Measurements from ENCODE around the gene TRABD2A. TPM values are rescaled to one million over a fixed set of nuclear protein-coding genes. Genes with fewer than 3 reads are reported as not detected.

TRABD2A gene
- total RNA-seq, 4 donors from 2014 or later, result 2.4 to 16.8 (median 8.5) TPM

GRCh38 chr2:84788498-84788897, 92.4 kb downstream of the TRABD2A start:
- TF ChIP-seq CTCF (IDR thresholded peaks at IDR 0.05; ENCODE audit: low read depth), result no peak

DNA sequence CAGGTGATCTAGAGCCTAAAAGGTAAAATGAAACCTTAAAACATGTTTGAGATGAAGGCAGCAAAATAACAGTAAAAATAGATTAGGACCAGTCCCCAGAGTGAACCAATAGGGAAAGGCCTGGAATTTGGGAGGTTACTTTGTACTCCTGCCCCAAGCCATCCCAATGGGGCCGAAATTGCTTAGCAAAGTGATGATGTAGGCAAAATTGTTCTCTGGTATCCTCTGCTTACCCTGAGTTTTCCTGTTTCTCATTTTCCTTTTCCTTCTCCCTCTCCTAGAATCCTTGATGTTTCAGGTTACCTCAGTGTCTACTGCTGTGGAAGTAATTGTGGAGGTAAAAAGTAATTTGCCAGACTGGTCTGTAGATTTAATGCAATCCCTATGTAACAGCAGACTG, 92.9 kb downstream of the TRABD2A start:
- no peak for TF ChIP-seq CTCF (IDR thresholded peaks at IDR 0.05; ENCODE audit: low read depth)

GRCh38 chr2:84786601-84787000, 94.3 kb downstream of the TRABD2A start:
- TF ChIP-seq CTCF (IDR thresholded peaks at IDR 0.05; ENCODE audit: low read depth), result no peak

DNA sequence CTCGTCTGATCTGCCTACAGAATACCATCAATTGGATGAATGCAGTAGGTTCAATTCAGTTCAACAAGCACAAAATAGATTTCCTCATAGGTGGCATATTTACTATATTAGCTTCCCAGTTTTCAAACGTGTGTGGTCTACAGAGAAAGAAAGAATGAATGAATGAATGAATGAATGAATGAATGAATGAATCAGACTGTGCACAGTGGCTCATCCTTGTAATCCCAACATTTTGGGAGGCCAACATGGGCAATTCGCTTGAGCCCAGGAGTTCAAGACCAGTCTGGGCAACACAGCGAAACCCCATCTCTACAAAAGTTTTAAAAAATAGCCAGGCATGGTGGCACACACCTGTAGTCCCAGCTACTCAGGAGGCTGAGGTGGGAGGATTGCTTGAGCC, 94.9 kb downstream of the TRABD2A start:
- no peak for TF ChIP-seq CTCF (IDR thresholded peaks at IDR 0.05; ENCODE audit: low read depth)

GRCh38 chr2:84782717-84783442, 98.0 kb downstream of the TRABD2A start:
- no peak for TF ChIP-seq CTCF (IDR thresholded peaks at IDR 0.05; ENCODE audit: low read depth)

DNA sequence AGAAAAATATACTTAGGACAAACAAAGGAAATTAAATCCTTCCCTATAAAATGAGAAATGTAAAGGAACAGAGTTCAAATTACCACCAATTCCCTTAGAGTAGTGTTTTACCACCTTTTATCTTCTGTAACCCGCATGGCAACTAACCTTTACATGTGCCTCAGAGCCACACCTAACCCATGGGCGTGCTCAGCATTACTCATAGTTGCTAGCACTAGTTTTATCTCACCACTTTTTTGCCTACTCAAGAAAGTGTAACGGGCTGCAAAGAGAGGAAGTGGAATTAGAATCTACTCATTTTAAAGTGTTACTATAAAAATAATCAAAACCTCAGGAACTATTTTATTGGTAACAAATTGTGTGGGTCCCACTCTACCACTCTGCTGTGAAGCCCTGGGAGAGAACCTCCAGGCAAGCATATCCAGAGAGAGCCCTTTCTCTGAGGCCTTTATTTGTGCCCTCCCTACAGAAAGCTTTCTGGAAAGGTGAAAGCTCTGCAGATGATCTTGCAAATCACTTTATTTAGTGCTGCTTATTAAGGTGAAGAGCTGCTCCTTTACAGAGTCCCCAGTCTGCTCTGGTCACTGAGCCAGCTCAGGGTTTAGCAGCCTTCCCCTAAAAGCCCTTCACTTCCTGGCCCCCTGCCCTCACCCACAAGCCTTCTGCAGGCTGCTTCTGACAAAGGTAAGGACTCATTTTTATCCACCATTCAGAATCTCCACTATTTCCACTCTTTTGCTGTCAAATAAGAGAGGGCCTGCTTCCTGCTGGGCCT, 98.8 kb downstream of the TRABD2A start:
- TF ChIP-seq CTCF (IDR thresholded peaks at IDR 0.05; ENCODE audit: low read depth), result no peak

- no peak for TF ChIP-seq CTCF (IDR thresholded peaks at IDR 0.05; ENCODE audit: low read depth)
These were observed 101.1 kb downstream of the TRABD2A start for GRCh38 chr2:84779781-84780180.
